ENCODE measurements around the gene RFC1. TPM values are rescaled to one million over a fixed set of nuclear protein-coding genes. Genes with fewer than 3 reads are reported as not detected.

The RFC1 gene
- polyA plus RNA-seq, 1 donor from 2014 or later, result 20.7 TPM

DNA sequence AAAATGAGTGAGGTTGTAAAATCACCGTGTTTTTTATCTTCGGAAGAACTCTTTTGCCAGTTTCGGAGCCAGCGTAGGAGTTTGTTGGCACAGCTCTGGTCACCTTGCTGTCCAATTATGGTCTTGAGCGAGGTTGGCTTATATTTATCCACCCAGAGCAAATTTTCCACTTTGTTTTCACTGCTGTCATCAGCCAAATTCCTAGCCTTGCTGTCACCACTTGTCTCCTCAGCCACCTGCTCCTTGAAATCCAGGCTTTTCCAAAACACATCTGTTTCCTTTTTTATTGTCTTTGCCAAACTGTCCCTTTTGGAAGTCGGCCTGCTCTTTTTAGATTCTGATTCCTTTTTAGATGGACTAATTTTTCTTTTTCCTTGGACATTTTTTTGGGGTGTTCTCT, 57.6 kb downstream of the RFC1 start:
- no peak overlapping the region for H3K27ac ChIP-seq (ENCODE audit: low read length)
- TF ChIP-seq, protein P1, sequence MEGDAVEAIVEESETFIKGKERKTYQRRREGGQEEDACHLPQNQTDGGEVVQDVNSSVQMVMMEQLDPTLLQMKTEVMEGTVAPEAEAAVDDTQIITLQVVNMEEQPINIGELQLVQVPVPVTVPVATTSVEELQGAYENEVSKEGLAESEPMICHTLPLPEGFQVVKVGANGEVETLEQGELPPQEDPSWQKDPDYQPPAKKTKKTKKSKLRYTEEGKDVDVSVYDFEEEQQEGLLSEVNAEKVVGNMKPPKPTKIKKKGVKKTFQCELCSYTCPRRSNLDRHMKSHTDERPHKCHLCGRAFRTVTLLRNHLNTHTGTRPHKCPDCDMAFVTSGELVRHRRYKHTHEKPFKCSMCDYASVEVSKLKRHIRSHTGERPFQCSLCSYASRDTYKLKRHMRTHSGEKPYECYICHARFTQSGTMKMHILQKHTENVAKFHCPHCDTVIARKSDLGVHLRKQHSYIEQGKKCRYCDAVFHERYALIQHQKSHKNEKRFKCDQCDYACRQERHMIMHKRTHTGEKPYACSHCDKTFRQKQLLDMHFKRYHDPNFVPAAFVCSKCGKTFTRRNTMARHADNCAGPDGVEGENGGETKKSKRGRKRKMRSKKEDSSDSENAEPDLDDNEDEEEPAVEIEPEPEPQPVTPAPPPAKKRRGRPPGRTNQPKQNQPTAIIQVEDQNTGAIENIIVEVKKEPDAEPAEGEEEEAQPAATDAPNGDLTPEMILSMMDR (IDR thresholded peaks at IDR 0.05; ENCODE audit: poor library complexity, severe bottlenecking), result no peak
- TF ChIP-seq SMC3 (conservative IDR thresholded peaks at IDR 0.05; ENCODE audit: poor library complexity), result no peak
- TF ChIP-seq POLR2AphosphoS5 (IDR thresholded peaks at IDR 0.05), result no peak
- no peak for TF ChIP-seq MXI1 (conservative IDR thresholded peaks at IDR 0.05; ENCODE audit: poor library complexity, severe bottlenecking)
- TF ChIP-seq, protein P2, sequence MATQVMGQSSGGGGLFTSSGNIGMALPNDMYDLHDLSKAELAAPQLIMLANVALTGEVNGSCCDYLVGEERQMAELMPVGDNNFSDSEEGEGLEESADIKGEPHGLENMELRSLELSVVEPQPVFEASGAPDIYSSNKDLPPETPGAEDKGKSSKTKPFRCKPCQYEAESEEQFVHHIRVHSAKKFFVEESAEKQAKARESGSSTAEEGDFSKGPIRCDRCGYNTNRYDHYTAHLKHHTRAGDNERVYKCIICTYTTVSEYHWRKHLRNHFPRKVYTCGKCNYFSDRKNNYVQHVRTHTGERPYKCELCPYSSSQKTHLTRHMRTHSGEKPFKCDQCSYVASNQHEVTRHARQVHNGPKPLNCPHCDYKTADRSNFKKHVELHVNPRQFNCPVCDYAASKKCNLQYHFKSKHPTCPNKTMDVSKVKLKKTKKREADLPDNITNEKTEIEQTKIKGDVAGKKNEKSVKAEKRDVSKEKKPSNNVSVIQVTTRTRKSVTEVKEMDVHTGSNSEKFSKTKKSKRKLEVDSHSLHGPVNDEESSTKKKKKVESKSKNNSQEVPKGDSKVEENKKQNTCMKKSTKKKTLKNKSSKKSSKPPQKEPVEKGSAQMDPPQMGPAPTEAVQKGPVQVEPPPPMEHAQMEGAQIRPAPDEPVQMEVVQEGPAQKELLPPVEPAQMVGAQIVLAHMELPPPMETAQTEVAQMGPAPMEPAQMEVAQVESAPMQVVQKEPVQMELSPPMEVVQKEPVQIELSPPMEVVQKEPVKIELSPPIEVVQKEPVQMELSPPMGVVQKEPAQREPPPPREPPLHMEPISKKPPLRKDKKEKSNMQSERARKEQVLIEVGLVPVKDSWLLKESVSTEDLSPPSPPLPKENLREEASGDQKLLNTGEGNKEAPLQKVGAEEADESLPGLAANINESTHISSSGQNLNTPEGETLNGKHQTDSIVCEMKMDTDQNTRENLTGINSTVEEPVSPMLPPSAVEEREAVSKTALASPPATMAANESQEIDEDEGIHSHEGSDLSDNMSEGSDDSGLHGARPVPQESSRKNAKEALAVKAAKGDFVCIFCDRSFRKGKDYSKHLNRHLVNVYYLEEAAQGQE (IDR thresholded peaks at IDR 0.05; ENCODE audit: borderline replicate concordance), result no peak
- TF ChIP-seq EZH2 (IDR thresholded peaks at IDR 0.05; ENCODE audit: borderline replicate concordance, insufficient read depth, low read length, poor library complexity, severe bottlenecking), result no peak
- no peak overlapping the region for H2AFZ ChIP-seq (ENCODE audit: low read depth, low read length)
- H3K79me2 ChIP-seq (replicated peaks; ENCODE audit: insufficient read depth, low read length), result no peaks in the 10 kb centered on the region
- H3F3A ChIP-seq (ENCODE audit: insufficient read depth, low read length, poor library complexity, severe bottlenecking), result no peaks in the 10 kb centered on the region
- no peaks in the 10 kb centered on the region for H3K36me3 ChIP-seq (ENCODE audit: insufficient read depth, low read length)
- no peak overlapping the region for H3K4me3 ChIP-seq (ENCODE audit: low read length)
- H4K20me1 ChIP-seq (ENCODE audit: insufficient read depth), result no peaks in the 10 kb centered on the region
- H3K9ac ChIP-seq (ENCODE audit: low read length), result no peak overlapping the region
- no peaks in the 10 kb centered on the region for H3K27me3 ChIP-seq (ENCODE audit: insufficient read depth, low read depth, low read length)
- H3K9me3 ChIP-seq (ENCODE audit: low read length), result no peaks in the 10 kb centered on the region
- H3K4me2 ChIP-seq (ENCODE audit: low read length), result no peak overlapping the region
- no peaks in the 10 kb centered on the region for H3K9me2 ChIP-seq (ENCODE audit: insufficient read depth, low read length)

- no peaks in the 10 kb centered on the region for H3K79me2 ChIP-seq (replicated peaks; ENCODE audit: insufficient read depth, low read length)
- H3K9ac ChIP-seq (ENCODE audit: low read length), result no peak overlapping the region
- no peaks in the 10 kb centered on the region for H3F3A ChIP-seq (ENCODE audit: insufficient read depth, low read length, poor library complexity, severe bottlenecking)
- H3K27ac ChIP-seq (ENCODE audit: low read length), result no peak overlapping the region
- H3K4me2 ChIP-seq (ENCODE audit: low read length), result no peak overlapping the region
- H3K4me3 ChIP-seq (ENCODE audit: low read length), result no peak overlapping the region
- H3K9me2 ChIP-seq (ENCODE audit: insufficient read depth, low read length), result no peaks in the 10 kb centered on the region
- TF ChIP-seq MXI1 (conservative IDR thresholded peaks at IDR 0.05; ENCODE audit: poor library complexity, severe bottlenecking) (no peak), EP300 (conservative IDR thresholded peaks at IDR 0.05; ENCODE audit: poor library complexity, severe bottlenecking) (no peak), EZH2 (IDR thresholded peaks at IDR 0.05; ENCODE audit: borderline replicate concordance, insufficient read depth, low read length, poor library complexity, severe bottlenecking) (no peak), TAF1 (IDR thresholded peaks at IDR 0.05; ENCODE audit: low read depth) (no peak), SMC3 (conservative IDR thresholded peaks at IDR 0.05; ENCODE audit: poor library complexity) (no peak), POLR2AphosphoS5 (IDR thresholded peaks at IDR 0.05) (no peak), RAD21 (conservative IDR thresholded peaks at IDR 0.05) (no peak)
- TF ChIP-seq, protein P1 (IDR thresholded peaks at IDR 0.05; ENCODE audit: poor library complexity, severe bottlenecking), result no peak
- TF ChIP-seq, protein P2 (IDR thresholded peaks at IDR 0.05; ENCODE audit: borderline replicate concordance), result no peak
- no peaks in the 10 kb centered on the region for H4K20me1 ChIP-seq (ENCODE audit: insufficient read depth)
- H3K36me3 ChIP-seq (ENCODE audit: insufficient read depth, low read length), result no peaks in the 10 kb centered on the region
- no peaks in the 10 kb centered on the region for H3K27me3 ChIP-seq (ENCODE audit: insufficient read depth, low read depth, low read length)
- H3K9me3 ChIP-seq (ENCODE audit: low read length), result no peaks in the 10 kb centered on the region
- H2AFZ ChIP-seq (ENCODE audit: low read depth, low read length), result no peak overlapping the region
These were observed 60.1 kb downstream of the RFC1 start for GRCh38 chr4:39305912-39306677.

Data from neural cell (in vitro differentiated cells).